H1 (cell line): ENCODE results near the gene RBM19. TPM values are rescaled to one million over a fixed set of nuclear protein-coding genes. Genes with fewer than 3 reads are reported as not detected.
A peak's percentile ranks its signal among the peaks of the same experiment; 100 is the strongest.

ENCODE experiments used
- CTCF ChIA-PET: fragments of 300-600 bp; sonication (Branson Sonifier 250); formaldehyde crosslinking; loops from one replicate; lab custom pipeline; 2021; ENCODE audit not compliant: partially characterized antibody; lab: Charles Lee
- POLR2A ChIA-PET: fragments of 300-600 bp; sonication (Branson Sonifier 250); formaldehyde crosslinking; loops from one replicate; lab custom pipeline; 2021; ENCODE audit warnings: inconsistent platforms; ENCODE audit not compliant: partially characterized antibody; lab: Charles Lee
- DNase-seq, 2 experiments: peaks; one replicate each; pipeline versions ENCODE4 v3.0.0 to v3.0.0-alpha.2; 2010 to 2022; ENCODE audit warnings: low spot score in 2 of 2, low read depth in 1 of 2, mixed read lengths in 1 of 2
- FAIRE-seq: peaks from 2 replicates; lab custom pipeline; 2011; peaks lifted over from hg19 to GRCh38; lab: Jason Lieb, UNC
- H2AFZ ChIP-seq: 2 replicates; pipeline ENCODE4 v1.8.1; 2012; ENCODE audit warnings: low read length, inconsistent platforms
- H2AK5ac ChIP-seq: 2 replicates; pipeline ENCODE4 v1.6.1; 2013; ENCODE audit warnings: low read depth, low read length
- H2BK120ac ChIP-seq: replicated peaks from 2 replicates; pipeline ENCODE3; 2013; ENCODE audit warnings: low read depth, low read length, inconsistent platforms
- H2BK12ac ChIP-seq: 2 replicates; pipeline ENCODE4 v1.6.1; 2013; ENCODE audit warnings: low read depth, low read length
- H2BK15ac ChIP-seq: 2 replicates; pipeline ENCODE4 v1.6.1; 2013; ENCODE audit warnings: low read length
- H2BK20ac ChIP-seq: 2 replicates; pipeline ENCODE4 v1.6.1; 2013; ENCODE audit warnings: low read length
- H2BK5ac ChIP-seq: 2 replicates; pipeline ENCODE4 v1.6.1; 2013; ENCODE audit warnings: low read depth, low read length
- H3K14ac ChIP-seq: 2 replicates; pipeline ENCODE4 v1.6.1; 2013; ENCODE audit warnings: inconsistent platforms; ENCODE audit not compliant: insufficient read length
- H3K18ac ChIP-seq: 2 replicates; pipeline ENCODE4 v1.6.1; 2013; ENCODE audit warnings: low read length; ENCODE audit errors: extremely low read depth
- H3K23ac ChIP-seq: 2 replicates; pipeline ENCODE4 v1.6.1; 2013; ENCODE audit warnings: inconsistent platforms; ENCODE audit not compliant: insufficient read length
- H3K23me2 ChIP-seq: 2 replicates; pipeline ENCODE4 v1.6.1; 2013; ENCODE audit warnings: low read depth, low read length
- H3K27ac ChIP-seq: 2 replicates; pipeline ENCODE4 v1.6.1; 2011; ENCODE audit warnings: low read depth, low read length, inconsistent platforms
- H3K27me3 ChIP-seq, 4 experiments: replicated peaks in 1 of 4; 1 replicate in 1 of 4; 2 replicates in 3 of 4; pipeline versions ENCODE4 v1.6.1 to v1.8.1; 2011 to 2013; ENCODE audit warnings: low read length in 3 of 4, mild to moderate bottlenecking in 3 of 4, inconsistent platforms in 2 of 4, mixed read lengths in 2 of 4, moderate library complexity in 1 of 4; ENCODE audit not compliant: control insufficient read depth in 3 of 4, insufficient read depth in 3 of 4; ENCODE audit errors: extremely low read depth in 1 of 4
- H3K36me3 ChIP-seq, 4 experiments: 2 replicates each; pipeline versions ENCODE4 v1.6.1 to v1.8.1; 2011 to 2013; ENCODE audit warnings: mild to moderate bottlenecking in 4 of 4, low read length in 3 of 4, moderate library complexity in 2 of 4, control low read depth in 1 of 4, inconsistent platforms in 1 of 4; ENCODE audit not compliant: insufficient read depth in 4 of 4, control insufficient read depth in 2 of 4
- H3K4ac ChIP-seq: replicated peaks from 2 replicates; pipeline ENCODE3; 2013; ENCODE audit warnings: low read length, low read depth, mixed read lengths, inconsistent platforms; ENCODE audit not compliant: insufficient read length
- H3K4me1 ChIP-seq, 4 experiments: replicated peaks in 1 of 4; 1 replicate in 1 of 4; 2 replicates in 3 of 4; pipeline versions ENCODE4 v1.6.1 to v1.8.1; 2011 to 2013; ENCODE audit warnings: low read length in 3 of 4, inconsistent platforms in 2 of 4, mixed read lengths in 1 of 4; ENCODE audit not compliant: insufficient read depth in 4 of 4, control insufficient read depth in 3 of 4
- H3K4me2 ChIP-seq, 2 experiments: 2 replicates each; pipeline versions ENCODE4 v1.6.1 to v1.8.1; 2011 to 2013; ENCODE audit warnings: low read depth in 2 of 2, low read length in 2 of 2, control low read depth in 1 of 2, inconsistent platforms in 1 of 2, mild to moderate bottlenecking in 1 of 2; ENCODE audit not compliant: insufficient read depth in 1 of 2
- H3K4me3 ChIP-seq, 4 experiments: fragments of 200-600, 300-600 bp in 1 of 4; sonication (generic), shearing (Covaris generic), sonication (Bioruptor Twin) in 1 of 4; 2 replicates each; pipeline versions ENCODE4 v1.5.1 to v1.8.1; 2011 to 2016; ENCODE audit warnings: low read length in 4 of 4, low read depth in 3 of 4, control low read depth in 2 of 4, inconsistent platforms in 2 of 4, mild to moderate bottlenecking in 2 of 4, mixed read lengths in 1 of 4, moderate library complexity in 1 of 4; ENCODE audit not compliant: insufficient read depth in 2 of 4; ENCODE audit errors: extremely low read depth in 1 of 4
- H3K56ac ChIP-seq: replicated peaks from 2 replicates; pipeline ENCODE3; 2013; ENCODE audit warnings: low read depth, mild to moderate bottlenecking, mixed read lengths, low read length, inconsistent platforms; ENCODE audit not compliant: insufficient read length
- H3K79me1 ChIP-seq: 2 replicates; pipeline ENCODE4 v1.6.1; 2013; ENCODE audit warnings: low read depth, low read length, control low read depth
- H3K79me2 ChIP-seq, 2 experiments: 2 replicates each; pipeline versions ENCODE4 v1.6.1 to v1.8.1; 2012 to 2013; ENCODE audit warnings: low read length in 2 of 2, mild to moderate bottlenecking in 2 of 2, inconsistent platforms in 1 of 2; ENCODE audit not compliant: insufficient read depth in 2 of 2, control insufficient read depth in 1 of 2
- H3K9ac ChIP-seq, 4 experiments: replicated peaks in 1 of 4; 1 replicate in 1 of 4; 2 replicates in 3 of 4; pipeline versions ENCODE4 v1.6.1 to v1.8.1; 2011 to 2013; ENCODE audit warnings: low read depth in 3 of 4, low read length in 3 of 4, control low read depth in 2 of 4, mild to moderate bottlenecking in 2 of 4, moderate library complexity in 2 of 4, inconsistent platforms in 1 of 4; ENCODE audit errors: extremely low read depth in 1 of 4
- H3K9me3 ChIP-seq, 2 experiments: 2 replicates each; pipeline versions ENCODE4 v1.6.1 to v1.8.1; 2012 to 2013; ENCODE audit warnings: mild to moderate bottlenecking in 2 of 2, moderate library complexity in 2 of 2, control low read depth in 1 of 2, inconsistent platforms in 1 of 2, low read depth in 1 of 2, low read length in 1 of 2, mixed read lengths in 1 of 2; ENCODE audit not compliant: insufficient read depth in 2 of 2
- H4K20me1 ChIP-seq, 2 experiments: replicated peaks in 1 of 2; 2 replicates each; pipeline versions ENCODE3 to v1.8.1; 2011 to 2013; ENCODE audit warnings: inconsistent platforms in 2 of 2, low read length in 2 of 2, mild to moderate bottlenecking in 1 of 2; ENCODE audit not compliant: insufficient read depth in 2 of 2, control insufficient read depth in 1 of 2
- H4K5ac ChIP-seq: 2 replicates; pipeline ENCODE4 v1.6.1; 2013; ENCODE audit warnings: low read length, low read depth, mixed read lengths, inconsistent platforms; ENCODE audit not compliant: insufficient read length
- H4K8ac ChIP-seq: 2 replicates; pipeline ENCODE4 v1.8.0; 2013; ENCODE audit warnings: mild to moderate bottlenecking, moderate library complexity, low read length, inconsistent platforms; ENCODE audit not compliant: insufficient read depth; ENCODE audit errors: extremely low read depth
- H4K91ac ChIP-seq: replicated peaks from 2 replicates; pipeline ENCODE3; 2013; ENCODE audit warnings: low read length, mixed read lengths, inconsistent platforms; ENCODE audit not compliant: insufficient read length
- BCL11A ChIP-seq, 2 experiments: IDR thresholded peaks; one replicate each; pipeline ENCODE4 v1.6.1; 2011; ENCODE audit warnings: low read depth in 2 of 2, low read length in 2 of 2, mild to moderate bottlenecking in 2 of 2
- RXRA ChIP-seq: IDR thresholded peaks from 2 replicates; pipeline ENCODE4 v1.6.1; 2011; ENCODE audit warnings: low read depth, mild to moderate bottlenecking, low read length, moderate library complexity; ENCODE audit not compliant: insufficient read depth
- SP1 ChIP-seq: IDR thresholded peaks from 2 replicates; pipeline ENCODE4 v1.6.1; 2011; ENCODE audit warnings: low read depth, low read length
- TEAD4 ChIP-seq: IDR thresholded peaks from 2 replicates; pipeline ENCODE4 v1.6.1; 2012; ENCODE audit warnings: low read depth, low read length, inconsistent platforms, mixed read lengths
- WGBS, 2 experiments: shearing (Covaris generic) in 1 of 2; methylation state at CpG; one replicate each; pipeline versions ENCODE4 v1.1.6 to v1.1.7; 2013 to 2015; ENCODE audit warnings: low lambda C conversion rate in 2 of 2, mixed read lengths in 2 of 2, inconsistent platforms in 1 of 2, low coverage in 1 of 2, missing lambda C conversion rate in 1 of 2; ENCODE audit not compliant: insufficient replicate concordance in 2 of 2, insufficient coverage in 1 of 2, insufficient read length in 1 of 2; ENCODE audit errors: extremely low coverage in 1 of 2, missing lambda C conversion rate in 1 of 2; 5-methylcytosine and 5-hydroxymethylcytosine counted together
- polyA plus RNA-seq, 7 experiments: library from polyadenylated mRNA; depleted of rRNA in 3 of 7; stranded (reverse) in 5 of 7; unstranded in 2 of 7; fragments of >200 nt in 5 of 7; fragments of 200-250 nt in 2 of 7; gene quantifications; 1 replicate in 5 of 7; 2 replicates in 1 of 7; 4 replicates in 1 of 7; pipeline versions ENCODE4 v1.2.1 to v1.2.3, GENCODE V29; 2011 to 2013; ENCODE audit warnings: missing spikeins in 2 of 7, mixed read lengths in 2 of 7
- total RNA-seq: library from RNA; stranded (reverse); fragmentation: NEBNext Ultra II Directional; extraction: Animal tissue kit (Norgen Biotek cat#: 25700); gene quantifications from 2 replicates; pipeline ENCODE4 v1.2.1, GENCODE V29; 2021
- TF ChIP-seq, protein P1 (sequence below): IDR thresholded peaks from 2 replicates; pipeline ENCODE4 v1.6.1; 2012; ENCODE audit warnings: inconsistent platforms
- TF ChIP-seq, protein P2 (sequence below): IDR thresholded peaks from 2 replicates; pipeline ENCODE4 v1.6.1; 2011; ENCODE audit warnings: low read length, improper control_type of control experiment

Gene RBM19
- total and polyA plus RNA-seq, 2 of the 8 experiments (the other 6 are each of a cell fraction or from before 2014, with no cell fraction given), result 23.4 to 61.9 TPM

DNA sequence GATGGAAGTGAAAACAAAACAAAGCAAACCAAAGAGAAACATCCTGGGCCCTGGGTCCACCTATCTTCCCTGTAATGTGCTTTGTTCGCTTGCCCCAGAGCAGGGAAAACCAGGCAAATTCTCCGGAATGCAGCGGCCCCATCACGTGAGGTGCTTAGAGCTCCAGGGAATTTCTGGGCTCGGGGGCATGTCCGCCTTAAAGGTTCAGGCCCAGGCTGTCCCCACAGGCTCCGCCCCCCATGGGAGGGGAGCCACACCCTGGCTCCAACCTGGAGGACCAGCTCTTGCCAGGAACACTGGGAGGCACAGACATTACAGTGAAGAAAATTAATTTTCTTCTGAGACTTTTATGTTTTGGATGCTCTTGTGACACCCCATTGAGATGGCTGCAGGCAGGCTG, 69.9 kb downstream of the RBM19 start:
- H3K23ac ChIP-seq, result no peak overlapping the region
- H4K20me1 ChIP-seq, result no peaks in the 10 kb centered on the region
- no peaks in the 10 kb centered on the region for H3K79me2 ChIP-seq
- no peak overlapping the region for H2AFZ ChIP-seq
- no peak overlapping the region for H3K4me2 ChIP-seq
- ChIA-PET POLR2A (interaction anchor here (0.7 to 1.3 kb wide), 3 partner anchors 21 to 34 kb away, joined by 3 read pairs; no protein-coding TSS in a partner anchor), CTCF (interaction anchor here (0.5 to 1.6 kb wide), 5 partner anchors 16 to 247 kb away, joined by 4 to 9 read pairs (median 4); no protein-coding TSS in a partner anchor)
- no peak overlapping the region for H2AK5ac ChIP-seq
- no peak overlapping the region for H2BK12ac ChIP-seq
- 57% methylated on average over 7 of the region's 7 CpGs; no CpG with 5 or more reads in 1 of the 2 experiments for WGBS, 2 experiments
- no peak for FAIRE-seq
- no peaks in the 10 kb centered on the region for H3K9me3 ChIP-seq
- H3K4me3 ChIP-seq, result no peak overlapping the region
- no peak overlapping the region for H4K91ac ChIP-seq
- H3K18ac ChIP-seq, result no peak overlapping the region
- H2BK5ac ChIP-seq, result no peak overlapping the region
- H4K8ac ChIP-seq, result no peak overlapping the region
- H3K9ac ChIP-seq, result no peak overlapping the region
- peak overlapping the region; percentile 44 for H4K5ac ChIP-seq
- H3K79me1 ChIP-seq, result no peaks in the 10 kb centered on the region
- no peak overlapping the region for H2BK120ac ChIP-seq
- H3K27me3 ChIP-seq, result no peaks in the 10 kb centered on the region
- TF ChIP-seq SP1 (no peak), BCL11A (IDR thresholded peaks at IDR 0.05; ENCODE audit: low read depth in 2 of 2, low read length in 2 of 2) (no peak), TEAD4 (peak; percentile 84), RXRA (no peak)
- TF ChIP-seq, protein P1, sequence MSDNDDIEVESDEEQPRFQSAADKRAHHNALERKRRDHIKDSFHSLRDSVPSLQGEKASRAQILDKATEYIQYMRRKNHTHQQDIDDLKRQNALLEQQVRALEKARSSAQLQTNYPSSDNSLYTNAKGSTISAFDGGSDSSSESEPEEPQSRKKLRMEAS, result 0 out of 2 replicates have a peak, but pooled peaks have one; percentile 23
- TF ChIP-seq, protein P2, sequence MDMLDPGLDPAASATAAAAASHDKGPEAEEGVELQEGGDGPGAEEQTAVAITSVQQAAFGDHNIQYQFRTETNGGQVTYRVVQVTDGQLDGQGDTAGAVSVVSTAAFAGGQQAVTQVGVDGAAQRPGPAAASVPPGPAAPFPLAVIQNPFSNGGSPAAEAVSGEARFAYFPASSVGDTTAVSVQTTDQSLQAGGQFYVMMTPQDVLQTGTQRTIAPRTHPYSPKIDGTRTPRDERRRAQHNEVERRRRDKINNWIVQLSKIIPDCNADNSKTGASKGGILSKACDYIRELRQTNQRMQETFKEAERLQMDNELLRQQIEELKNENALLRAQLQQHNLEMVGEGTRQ, result peak; percentile 71
- peak; percentile 54 to 67 for DNase-seq
- H3K56ac ChIP-seq, result no peak overlapping the region
- H2BK20ac ChIP-seq, result no peak overlapping the region
- no peak overlapping the region for H3K4ac ChIP-seq
- 0 out of 2 replicates have a peak overlapping the region, but pooled peaks have one; percentile 0 for H3K27ac ChIP-seq
- peaks cover 0 to 6% (median 2%) of the 10 kb centered on the region in 4 experiments; a peak in 3 of 7 replicates for H3K4me1 ChIP-seq
- no peaks in the 10 kb centered on the region for H3K36me3 ChIP-seq
- no peak overlapping the region for H3K14ac ChIP-seq
- H2BK15ac ChIP-seq, result no peak overlapping the region
- no peaks in the 10 kb centered on the region for H3K23me2 ChIP-seq
